Osteoblast (primary cell): ENCODE results near the gene CRYBB2. TPM values are rescaled to one million over a fixed set of nuclear protein-coding genes. Genes with fewer than 3 reads are reported as not detected.
"Not testable (repeated sequence)": the region's sequence is repeated elsewhere in the genome, so short reads cannot be mapped to it uniquely, and the experiment has no call there.

ENCODE experiments used
- DNase-seq: peaks from one replicate; pipeline ENCODE4 v3.0.0; 2011; ENCODE audit warnings: low spot score, mixed read lengths; ENCODE audit not compliant: insufficient read length; ENCODE audit errors: missing footprints
- H2AFZ ChIP-seq: 2 replicates; pipeline ENCODE4 v1.6.0; 2011; ENCODE audit warnings: mild to moderate bottlenecking, low read length
- H3K27ac ChIP-seq: 2 replicates; pipeline ENCODE4 v1.5.1; 2011; ENCODE audit warnings: mild to moderate bottlenecking, low read depth, low read length, moderate library complexity
- H3K27me3 ChIP-seq: 2 replicates; pipeline ENCODE4 v1.6.0; 2012; ENCODE audit warnings: mild to moderate bottlenecking, control low read depth, inconsistent platforms, low read length, moderate library complexity; ENCODE audit not compliant: insufficient read depth
- H3K36me3 ChIP-seq: 2 replicates; pipeline ENCODE4 v1.5.1; 2011; ENCODE audit warnings: mild to moderate bottlenecking, low read length, control low read depth, moderate library complexity; ENCODE audit not compliant: insufficient read depth
- H3K4me1 ChIP-seq: 2 replicates; pipeline ENCODE4 v1.5.1; 2011; ENCODE audit warnings: mild to moderate bottlenecking, low read length, control low read depth, moderate library complexity; ENCODE audit not compliant: insufficient read depth
- H3K4me2 ChIP-seq: 2 replicates; pipeline ENCODE4 v1.6.0; 2011; ENCODE audit warnings: mild to moderate bottlenecking, low read length; ENCODE audit not compliant: insufficient read depth
- H3K4me3 ChIP-seq: fragments of 200-600 bp; sonication (generic); 3 replicates; pipeline ENCODE4 v1.5.1; 2012; ENCODE audit warnings: mild to moderate bottlenecking, low read length, inconsistent platforms; ENCODE audit not compliant: insufficient read depth
- H3K79me2 ChIP-seq: 2 replicates; pipeline ENCODE4 v1.6.0; 2012; ENCODE audit warnings: mild to moderate bottlenecking, low read length, control low read depth, inconsistent platforms; ENCODE audit not compliant: insufficient read depth
- H3K9me3 ChIP-seq: 2 replicates; pipeline ENCODE4 v1.5.1; 2011; ENCODE audit warnings: low read depth, low read length, control low read depth
- H4K20me1 ChIP-seq: 2 replicates; pipeline ENCODE4 v1.6.0; 2012; ENCODE audit warnings: mild to moderate bottlenecking, low read length, control low read depth; ENCODE audit not compliant: insufficient read depth
- CTCF ChIP-seq: IDR thresholded peaks from 2 replicates; pipeline ENCODE4 v1.5.1; 2011; ENCODE audit warnings: mild to moderate bottlenecking, low read depth, low read length, moderate library complexity; ENCODE audit errors: extremely low read depth
- total RNA-seq: library from RNA; depleted of rRNA; stranded (reverse); fragments of >200 nt; gene quantifications from 2 replicates; pipeline ENCODE4 v1.2.3, GENCODE V29; 2012

Gene CRYBB2
- total RNA-seq, 1 donor = not detected

DNA sequence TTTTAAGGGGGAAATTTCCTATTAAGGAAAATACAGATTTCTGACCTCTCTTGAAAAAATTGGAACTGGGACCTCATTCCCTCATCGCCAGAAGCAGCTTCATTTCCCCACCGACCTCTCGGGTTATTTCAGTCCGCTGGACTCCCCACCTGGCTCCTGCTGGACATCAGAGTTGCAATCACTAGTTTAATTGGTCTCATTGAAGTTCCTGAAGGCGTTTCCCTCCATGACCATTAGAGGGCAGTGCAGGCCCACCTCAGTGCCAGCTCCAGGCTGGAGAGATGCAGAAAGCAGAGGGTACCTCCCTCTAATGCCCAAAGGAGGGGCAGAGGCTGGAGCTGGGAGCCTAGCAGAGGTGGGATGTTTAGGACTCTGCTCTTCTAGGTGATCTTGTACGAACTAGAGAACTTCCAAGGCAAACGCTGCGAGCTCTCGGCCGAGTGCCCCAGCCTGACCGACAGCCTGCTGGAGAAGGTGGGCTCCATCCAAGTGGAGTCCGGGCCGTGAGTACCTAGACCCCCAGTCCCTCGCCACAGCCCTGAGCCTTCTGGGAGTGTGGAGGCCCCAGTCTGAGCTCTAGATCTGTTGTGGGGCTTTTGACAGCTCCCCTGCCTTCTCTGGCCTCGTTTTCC, 17.0 kb upstream of the CRYBB2 start:
- Histone ChIP-seq H4K20me1 (no peaks in the 10 kb centered on the region), H3K9me3 (no peaks in the 10 kb centered on the region), H3K27ac (no peak overlapping the region), H3K36me3 (no peaks in the 10 kb centered on the region), H3K4me2 (no peak overlapping the region), H2AFZ (no peak overlapping the region), H3K4me3 (no peak overlapping the region), H3K79me2 (no peaks in the 10 kb centered on the region), H3K4me1 (no peaks in the 10 kb centered on the region), H3K27me3 (no peaks in the 10 kb centered on the region)
- DNase-seq = peak; percentile 94
- TF ChIP-seq CTCF = peak; percentile 93

GRCh38 chr22:25203082-25203481, 16.4 kb upstream of the CRYBB2 start:
- Histone ChIP-seq H3K27ac (no peak overlapping the region), H3K4me1 (no peaks in the 10 kb centered on the region), H3K9me3 (no peaks in the 10 kb centered on the region), H2AFZ (no peak overlapping the region), H3K4me3 (no peak overlapping the region), H3K4me2 (no peak overlapping the region), H3K27me3 (no peaks in the 10 kb centered on the region), H3K79me2 (no peaks in the 10 kb centered on the region), H3K36me3 (no peaks in the 10 kb centered on the region), H4K20me1 (no peaks in the 10 kb centered on the region)
- peak; percentile 14 for DNase-seq
- no peak for TF ChIP-seq CTCF

DNA sequence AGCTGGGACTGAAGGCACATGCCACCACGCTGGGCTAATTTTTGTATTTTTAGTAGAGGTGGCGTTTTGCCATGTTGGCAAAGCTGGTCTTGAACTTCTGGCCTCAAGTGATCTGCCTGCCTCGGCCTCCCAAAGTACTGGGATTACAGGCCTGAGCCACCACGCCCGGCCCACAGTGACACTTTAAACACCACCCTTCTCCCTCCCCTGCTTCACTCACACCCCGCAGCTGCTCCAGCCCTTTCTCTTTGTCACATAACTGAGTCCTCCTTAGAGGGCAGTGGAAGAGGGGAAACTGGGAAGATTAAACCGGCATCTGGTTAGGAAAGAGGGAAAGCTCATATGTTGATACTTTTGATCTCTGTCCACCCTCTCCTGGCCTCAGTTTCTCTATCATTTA, 14.9 kb upstream of the CRYBB2 start:
- not testable (repeated sequence) for DNase-seq, H3K79me2 ChIP-seq, H2AFZ ChIP-seq, H3K36me3 ChIP-seq, H4K20me1 ChIP-seq, H3K4me1 ChIP-seq, H3K4me2 ChIP-seq, H3K9me3 ChIP-seq, H3K4me3 ChIP-seq, H3K27me3 ChIP-seq, H3K27ac ChIP-seq

- Histone ChIP-seq H2AFZ (no peak overlapping the region), H3K27ac (no peak overlapping the region), H3K79me2 (no peaks in the 10 kb centered on the region), H3K4me1 (no peaks in the 10 kb centered on the region), H3K4me2 (no peak overlapping the region), H3K27me3 (no peaks in the 10 kb centered on the region), H3K4me3 (no peak overlapping the region), H3K36me3 (no peaks in the 10 kb centered on the region), H4K20me1 (no peaks in the 10 kb centered on the region), H3K9me3 (no peaks in the 10 kb centered on the region)
- no peak for DNase-seq
- no peak for TF ChIP-seq CTCF
Observed at GRCh38 chr22:25205847-25206246, 13.6 kb upstream of the CRYBB2 start.
